ENCODE data around the gene OLA1.

OLA1 gene

GRCh38 chr2:174117951-174118930 is 130.1 kb downstream of the OLA1 start:
- DNase-seq: no peak

DNA sequence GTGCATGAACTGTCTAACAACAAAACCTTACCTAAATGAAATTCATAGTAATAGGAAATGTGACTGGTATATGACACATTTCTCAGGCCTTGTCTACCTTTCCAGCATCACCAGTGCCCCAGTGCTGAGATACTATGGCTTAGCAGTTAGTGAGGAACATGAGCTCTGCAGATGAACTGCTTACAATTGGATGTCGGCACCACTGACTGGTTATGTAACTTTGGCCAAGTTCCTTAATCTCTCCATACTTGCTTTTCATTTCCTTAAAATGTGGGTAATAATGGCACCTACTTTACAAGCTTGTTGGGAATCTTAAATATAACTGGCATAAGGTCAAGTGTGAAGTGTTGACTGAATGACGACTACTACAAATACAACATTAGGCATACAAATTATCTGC is 136.3 kb downstream of the OLA1 start:
- DNase-seq: no peak

DNA sequence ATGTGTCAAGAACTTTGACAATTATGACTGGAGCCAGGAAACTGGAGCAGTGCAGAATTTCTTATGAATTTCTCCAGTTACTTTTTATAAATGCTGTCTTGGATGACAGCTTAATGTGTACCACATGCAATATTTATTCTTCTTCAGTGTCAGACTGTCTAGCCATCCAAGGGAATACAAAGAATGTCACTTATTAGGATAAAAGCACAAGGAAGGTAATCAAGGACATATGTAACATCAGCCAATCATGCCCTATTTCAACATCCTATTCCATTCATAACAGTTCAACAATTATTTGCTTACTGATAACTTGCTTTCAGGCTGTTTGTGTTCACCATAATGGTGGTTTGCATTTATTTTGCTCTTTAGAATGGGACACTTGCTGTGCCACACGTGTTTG is 139.8 kb downstream of the OLA1 start:
- no peak for DNase-seq

DNA sequence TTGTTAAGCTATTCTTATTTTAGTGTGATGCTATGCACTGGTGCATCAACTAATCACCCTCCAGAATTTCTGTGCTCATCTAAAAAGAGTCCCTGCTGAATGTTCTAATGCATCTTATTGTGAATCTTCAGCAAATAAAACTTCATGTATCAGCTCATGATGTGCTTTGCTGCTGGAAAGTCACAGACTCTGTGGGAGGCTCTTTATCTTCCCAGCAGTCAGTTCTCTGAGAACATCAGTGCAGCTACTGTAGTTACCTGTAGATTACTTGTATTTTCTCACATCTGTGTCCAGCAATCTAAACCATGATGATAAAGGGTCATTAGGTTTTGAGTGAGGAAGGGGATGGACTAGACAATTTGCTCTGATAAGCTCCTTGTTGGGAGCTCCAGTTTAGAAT is 141.6 kb downstream of the OLA1 start:
- DNase-seq: no peak

GRCh38 chr2:174094542-174094941 is 153.8 kb downstream of the OLA1 start:
- no peak for DNase-seq

GRCh38 chr2:174090476-174090875 is 157.9 kb downstream of the OLA1 start:
- no peak for DNase-seq

DNA sequence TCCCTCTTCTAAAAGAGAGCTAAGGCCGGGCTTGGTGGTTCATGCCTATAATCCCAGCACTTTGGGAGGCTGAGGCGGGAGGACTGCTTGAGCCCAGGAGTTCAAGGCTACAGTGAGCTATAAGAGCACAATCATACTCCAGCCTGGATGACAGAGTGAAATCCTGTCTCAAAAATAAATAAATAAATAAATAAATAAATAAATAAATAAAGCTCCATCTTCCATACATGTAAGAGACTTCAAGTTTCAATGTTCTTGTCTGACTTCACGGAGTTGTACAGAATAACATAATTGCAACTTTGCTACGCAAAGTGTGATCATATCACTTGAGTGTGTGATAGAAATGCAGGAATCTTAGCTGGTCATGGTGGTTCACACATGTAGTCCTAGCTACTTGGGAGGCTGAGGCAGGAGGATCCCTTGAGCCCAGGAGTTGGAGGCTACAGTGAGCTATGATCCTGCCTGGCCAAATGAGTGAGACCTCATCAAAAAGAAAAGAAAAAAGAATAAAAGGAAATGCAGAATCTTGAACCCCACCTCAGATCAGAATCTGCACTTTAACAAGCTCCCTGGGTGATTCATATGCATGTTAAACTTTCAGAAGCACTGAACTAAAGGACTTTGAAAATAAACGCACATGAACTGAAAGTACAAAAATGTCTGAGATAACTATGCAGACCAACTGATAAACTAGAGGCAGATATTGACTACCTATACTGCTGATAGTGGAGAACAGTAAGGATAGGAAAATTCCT is 159.4 kb downstream of the OLA1 start:
- DNase-seq: no peak

DNA sequence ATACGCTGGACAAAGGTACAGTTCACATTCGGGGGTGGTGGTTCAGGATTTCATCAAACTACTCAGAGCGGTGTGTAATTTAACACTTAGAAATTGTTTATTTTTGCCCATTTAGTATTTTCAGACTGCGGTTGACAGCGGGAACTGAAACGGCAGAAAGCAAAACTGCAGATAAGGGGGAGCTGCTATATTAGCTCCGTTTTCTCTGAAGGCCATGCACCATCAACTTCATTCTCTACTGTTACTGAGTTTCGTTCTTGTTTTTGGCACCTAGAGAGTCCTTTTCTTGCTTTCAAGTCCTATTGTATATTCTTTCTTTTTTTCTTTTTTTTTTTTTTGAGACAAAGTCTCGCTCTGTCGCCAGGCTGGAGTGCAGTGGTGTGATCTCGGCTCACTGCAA is 161.6 kb downstream of the OLA1 start:
- DNase-seq: no peak

DNA sequence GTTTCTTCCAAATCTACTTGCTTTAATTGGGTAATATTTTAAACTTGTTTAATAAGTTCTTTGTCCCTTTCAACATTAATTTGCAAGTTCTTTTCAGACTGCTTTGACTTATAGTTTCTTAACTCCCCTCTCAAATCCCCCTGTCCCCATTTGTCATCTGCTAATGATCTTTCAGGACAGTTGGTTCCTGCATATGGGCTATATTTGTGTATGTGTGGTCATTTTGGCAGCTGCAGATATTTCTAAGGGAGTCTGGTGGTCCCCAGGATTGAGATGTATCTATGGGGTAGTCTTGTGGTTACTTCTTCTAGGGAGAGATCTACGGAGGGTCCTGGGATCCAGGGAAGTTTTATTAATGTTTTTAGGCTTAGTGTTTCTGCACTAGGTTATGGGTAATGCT is 162.6 kb downstream of the OLA1 start:
- DNase-seq: no peak

GRCh38 chr2:174083843-174084458 is 164.4 kb downstream of the OLA1 start:
- DNase-seq: no peak

- no peak for DNase-seq
These were observed 167.6 kb downstream of the OLA1 start for GRCh38 chr2:174080672-174081121.

DNA sequence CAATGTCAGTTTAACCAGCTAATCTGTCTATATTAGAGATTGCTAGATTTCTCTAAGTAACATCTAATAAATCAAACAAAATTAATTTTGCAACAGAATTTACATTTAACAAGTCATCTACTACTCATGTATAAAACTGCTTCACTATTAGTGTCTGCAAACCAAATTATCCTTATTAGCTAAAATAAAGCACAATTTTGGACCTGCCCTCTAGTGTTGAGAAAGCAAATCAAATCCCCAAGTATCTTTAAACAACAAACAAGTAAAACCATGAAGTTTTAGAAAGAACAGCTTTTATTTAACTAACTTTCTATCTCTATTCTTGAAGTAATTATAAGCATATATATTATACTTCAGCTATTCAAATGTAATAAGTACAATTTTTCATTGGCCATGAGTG is 170.1 kb downstream of the OLA1 start:
- DNase-seq: no peak

DNA sequence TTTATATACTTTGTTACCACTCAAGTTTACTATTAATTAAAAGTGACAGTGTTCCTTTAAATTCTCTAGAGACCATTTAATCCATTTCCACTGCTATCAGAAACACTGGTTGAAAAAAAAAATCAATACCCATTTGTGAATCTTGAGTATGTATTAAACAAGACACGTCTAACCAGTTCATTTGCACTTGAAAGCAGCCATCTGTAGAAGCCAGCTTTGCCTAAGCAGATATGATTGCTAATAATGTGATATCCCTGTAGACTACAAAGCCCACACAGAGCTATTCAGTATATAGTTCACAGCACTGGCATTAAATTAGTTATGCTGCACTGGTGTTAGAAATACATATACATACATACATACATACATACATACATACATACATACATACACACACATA is 171.4 kb downstream of the OLA1 start:
- no peak for DNase-seq

GRCh38 chr2:174076040-174076439 is 172.3 kb downstream of the OLA1 start:
- no peak for DNase-seq

- no peak for DNase-seq
These were observed 173.5 kb downstream of the OLA1 start for GRCh38 chr2:174074831-174075230.

GRCh38 chr2:174072857-174073256 is 175.5 kb downstream of the OLA1 start:
- DNase-seq: no peak

DNA sequence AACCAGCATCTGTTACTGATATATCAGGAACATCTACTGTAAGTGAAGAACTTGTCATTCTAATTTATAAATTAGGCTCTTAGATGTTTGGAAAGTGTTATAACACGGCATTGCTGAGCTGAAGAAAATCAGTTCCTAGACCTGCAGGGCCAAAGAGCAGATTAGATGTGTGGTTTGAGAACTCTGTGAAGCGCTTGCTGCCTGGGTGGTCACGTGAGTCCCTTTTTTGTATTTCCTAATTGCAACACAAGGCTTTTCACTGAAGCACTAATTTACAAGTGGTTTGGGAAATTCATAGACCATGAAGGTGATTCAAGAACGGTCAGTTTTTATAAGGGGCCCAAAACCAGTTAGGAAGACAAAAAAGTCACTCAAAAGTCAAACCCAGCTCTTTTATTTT is 176.3 kb downstream of the OLA1 start:
- DNase-seq: no peak

- no peak for DNase-seq
These were observed 177.0 kb downstream of the OLA1 start for GRCh38 chr2:174071321-174071720.

- DNase-seq: no peak
These were observed 178.1 kb downstream of the OLA1 start for GRCh38 chr2:174070281-174070680.

- DNase-seq: no peak
These were observed 180.5 kb downstream of the OLA1 start for GRCh38 chr2:174067815-174068214.

DNA sequence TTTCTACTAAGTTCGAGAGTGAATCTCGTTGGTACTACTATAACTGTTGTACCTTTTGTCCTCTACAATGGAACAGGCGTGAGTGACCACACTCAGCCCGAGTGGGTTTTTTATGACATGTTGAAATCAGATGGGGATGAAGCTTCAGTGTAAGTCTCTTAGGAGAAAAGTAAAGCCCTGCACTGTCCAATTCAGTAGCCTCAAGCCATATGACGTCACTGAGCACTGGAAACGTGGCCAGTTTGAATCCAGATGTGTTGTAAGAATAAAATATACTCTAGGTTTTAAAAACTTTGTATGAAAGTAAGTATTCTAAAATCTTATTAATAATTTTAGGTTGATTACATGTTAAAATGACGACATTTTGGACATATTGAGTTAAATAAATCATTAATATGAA is 181.5 kb downstream of the OLA1 start:
- DNase-seq: no peak

DNA sequence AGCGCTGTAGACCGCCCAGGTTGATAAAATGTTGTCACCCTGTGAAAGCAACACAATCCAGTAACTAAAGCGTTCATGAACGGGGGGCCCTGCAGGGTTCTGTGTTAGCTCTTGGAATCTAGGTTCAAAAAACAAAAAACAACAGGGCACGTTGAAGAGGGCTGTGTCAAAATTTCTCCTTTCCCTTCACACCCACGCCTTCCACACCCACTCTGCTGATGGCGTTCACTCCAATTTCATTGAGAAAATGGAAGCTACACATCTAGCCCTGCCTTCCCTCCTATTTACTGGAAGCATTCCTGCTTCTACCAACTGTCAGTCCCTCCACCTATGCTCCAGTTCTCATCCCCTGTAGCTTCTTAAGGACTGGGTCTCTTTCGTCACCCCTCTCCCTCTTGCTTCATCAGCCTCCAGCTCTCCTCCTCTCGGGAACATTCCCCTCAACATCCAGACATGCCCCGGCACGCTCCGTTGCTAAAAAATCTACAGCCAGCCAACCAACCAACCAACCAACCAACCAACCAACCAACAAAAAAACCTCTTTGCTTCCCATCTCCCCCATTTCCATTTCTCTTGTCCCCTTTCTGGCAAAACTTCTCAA is 184.7 kb downstream of the OLA1 start:
- no peak for DNase-seq

DNA sequence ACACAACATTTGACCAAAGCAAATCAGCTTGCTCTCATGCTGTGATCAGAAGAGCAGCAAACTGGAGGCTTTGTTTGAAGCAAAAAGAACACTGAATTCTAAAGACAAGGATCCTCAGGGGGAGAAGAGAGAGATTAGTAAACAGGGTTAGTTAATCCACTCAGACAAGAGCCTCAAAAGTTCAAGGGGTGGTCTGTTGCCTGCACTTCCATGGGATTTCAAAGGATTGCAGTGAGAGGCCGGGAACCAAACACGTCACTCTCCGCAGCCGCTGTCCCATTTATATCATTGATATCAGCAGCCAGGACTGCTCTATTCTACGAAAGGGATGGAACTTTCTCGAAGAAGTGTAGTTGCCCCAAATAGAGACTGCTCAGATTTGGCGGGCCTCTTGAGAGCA is 185.4 kb downstream of the OLA1 start:
- no peak for DNase-seq

Data from C1 segment of cervical spinal cord (tissue), 14 donors.